CMK (cell line): ENCODE data around the gene CYLD.
A peak's percentile ranks its signal among the peaks of the same experiment; 100 is the strongest.

Source experiments
- DNase-seq: peaks from one replicate; pipeline ENCODE4 v3.0.0-alpha.2; 2010; ENCODE audit warnings: low read depth

Gene CYLD

GRCh38 chr16:50820225-50820624 lies 78.3 kb downstream of the CYLD start:
- no peak for DNase-seq

GRCh38 chr16:50821586-50821985 lies 79.7 kb downstream of the CYLD start:
- DNase-seq = no peak

- no peak for DNase-seq
Measured at GRCh38 chr16:50822671-50823070, 80.8 kb downstream of the CYLD start.

GRCh38 chr16:50826797-50827316 lies 85.0 kb downstream of the CYLD start:
- no peak for DNase-seq

GRCh38 chr16:50828164-50828702 lies 86.3 kb downstream of the CYLD start:
- DNase-seq = no peak

GRCh38 chr16:50830698-50831097 lies 88.8 kb downstream of the CYLD start:
- DNase-seq = no peak

GRCh38 chr16:50831751-50832150 lies 89.9 kb downstream of the CYLD start:
- DNase-seq = no peak

- no peak for DNase-seq
Measured at GRCh38 chr16:50833929-50834328, 92.0 kb downstream of the CYLD start.

- no peak for DNase-seq
Measured at GRCh38 chr16:50834701-50835100, 92.8 kb downstream of the CYLD start.

GRCh38 chr16:50835358-50836060 lies 93.6 kb downstream of the CYLD start:
- DNase-seq = no peak

GRCh38 chr16:50836121-50836621 lies 94.3 kb downstream of the CYLD start:
- DNase-seq = no peak

GRCh38 chr16:50837324-50837723 lies 95.4 kb downstream of the CYLD start:
- DNase-seq = no peak

- no peak for DNase-seq
Measured at GRCh38 chr16:50838165-50838564, 96.3 kb downstream of the CYLD start.

- DNase-seq = no peak
Measured at GRCh38 chr16:50838885-50839284, 97.0 kb downstream of the CYLD start.

- DNase-seq = no peak
Measured at GRCh38 chr16:50839356-50839755, 97.5 kb downstream of the CYLD start.

GRCh38 chr16:50839920-50840729 lies 98.2 kb downstream of the CYLD start:
- DNase-seq = no peak

GRCh38 chr16:50841081-50841886 lies 99.4 kb downstream of the CYLD start:
- DNase-seq = peak; percentile 82

GRCh38 chr16:50842013-50842505 lies 100.2 kb downstream of the CYLD start:
- no peak for DNase-seq

- no peak for DNase-seq
Measured at GRCh38 chr16:50842589-50842988, 100.7 kb downstream of the CYLD start.

GRCh38 chr16:50844840-50845239 lies 103.0 kb downstream of the CYLD start:
- DNase-seq = no peak

- no peak for DNase-seq
Measured at GRCh38 chr16:50845296-50845695, 103.4 kb downstream of the CYLD start.

GRCh38 chr16:50846511-50846910 lies 104.6 kb downstream of the CYLD start:
- no peak for DNase-seq
